ENCODE data around the gene FRAT1. TPM values are rescaled to one million over a fixed set of nuclear protein-coding genes. Genes with fewer than 3 reads are reported as not detected.

The FRAT1 gene
- total and polyA plus RNA-seq, 2 of the 4 experiments (the other 2 are of a cell fraction), result 0.54 to 0.89 TPM

DNA sequence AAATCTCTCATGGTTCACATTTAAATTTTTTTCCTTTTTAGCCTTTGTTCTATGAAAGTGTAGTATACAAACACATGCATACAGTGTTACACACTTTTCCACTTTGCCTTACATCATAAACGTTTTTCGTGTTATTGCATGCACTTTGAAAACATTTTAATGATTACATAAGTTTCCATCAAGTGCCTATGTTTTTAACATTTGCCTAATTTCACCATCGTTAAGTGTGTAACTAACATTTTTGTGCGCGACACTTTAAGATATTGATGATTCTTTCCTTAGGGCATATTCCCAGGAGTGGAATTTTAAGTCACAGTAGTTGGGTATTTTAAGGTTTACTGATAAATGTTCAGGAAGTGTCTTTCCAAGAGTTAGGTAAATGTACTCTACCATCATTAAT is 16.9 kb downstream of the FRAT1 start:
- Histone ChIP-seq H3K4ac (ENCODE audit: low read depth, low read length) (no peak overlapping the region), H3K9ac (ENCODE audit: low read depth, low read length) (no peak overlapping the region), H4K20me1 (ENCODE audit: insufficient read depth, low read length) (no peaks in the 10 kb centered on the region), H4K8ac (ENCODE audit: low read depth in 2 of 2, low read length in 2 of 2) (no peak overlapping the region), H3K18ac (ENCODE audit: low read depth, low read length) (no peak overlapping the region), H3K23ac (ENCODE audit: low read depth, low read length) (no peak overlapping the region), H3K9me1 (ENCODE audit: insufficient read depth, low read length) (no peaks in the 10 kb centered on the region), H3K14ac (replicated peaks; ENCODE audit: low read depth, low read length) (no peak overlapping the region), H4K5ac (ENCODE audit: low read depth, low read length) (no peak overlapping the region), H2BK120ac (ENCODE audit: low read depth, low read length) (no peak overlapping the region), H2AFZ (replicated peaks; ENCODE audit: low read length, poor library complexity) (no peak overlapping the region), H3K27me3 (ENCODE audit: control insufficient read depth, insufficient read depth, low read length) (peaks cover 22% of the 10 kb centered on the region), H3K9me3 (ENCODE audit: control insufficient read depth, insufficient read depth, low read length) (no peaks in the 10 kb centered on the region), H3K27ac (ENCODE audit: insufficient read depth, low read length) (no peak overlapping the region), H3K4me2 (ENCODE audit: low read depth, low read length) (no peak overlapping the region), H2BK15ac (ENCODE audit: low read depth, low read length) (no peak overlapping the region), H3K4me3 (ENCODE audit: insufficient read depth, low read depth, low read length) (no peak overlapping the region), H2BK20ac (ENCODE audit: low read depth, low read length) (no peak overlapping the region), H2BK5ac (ENCODE audit: low read depth, low read length, poor library complexity, severe bottlenecking) (no peak overlapping the region), H2AK5ac (ENCODE audit: low read depth, low read length) (no peak overlapping the region), H3K56ac (ENCODE audit: extremely low read depth, insufficient read depth, low read length) (no peak overlapping the region), H3K4me1 (ENCODE audit: control insufficient read depth, insufficient read depth, low read length) (peaks cover 11% of the 10 kb centered on the region), H3K36me3 (ENCODE audit: control insufficient read depth, insufficient read depth, low read length) (no peaks in the 10 kb centered on the region), H2AK9ac (replicated peaks; ENCODE audit: low read depth, low read length, poor library complexity) (no peak overlapping the region), H4K91ac (ENCODE audit: insufficient read depth, low read depth, low read length) (no peak overlapping the region), H3K79me1 (ENCODE audit: low read depth in 1 of 2, low read length in 2 of 2) (peaks cover 12 to 25% of the 10 kb centered on the region in 2 experiments)
- TF ChIP-seq NFE2L2 (IDR thresholded peaks at IDR 0.05; ENCODE audit: low read depth, low read length) (no peak), POLR2A (IDR thresholded peaks at IDR 0.05; ENCODE audit: low read depth, low read length) (no peak), MAFK (IDR thresholded peaks at IDR 0.05; ENCODE audit: low read depth, low read length) (no peak), ELK1 (IDR thresholded peaks at IDR 0.05; ENCODE audit: borderline replicate concordance, low read depth, low read length) (no peak), CHD1 (IDR thresholded peaks at IDR 0.05; ENCODE audit: low read depth, low read length) (no peak), BHLHE40 (IDR thresholded peaks at IDR 0.05; ENCODE audit: low read depth, low read length) (no peak), MAZ (IDR thresholded peaks at IDR 0.05; ENCODE audit: borderline replicate concordance, low read depth, low read length) (no peak), RCOR1 (IDR thresholded peaks at IDR 0.05; ENCODE audit: insufficient replicate concordance, low read length) (no peak), RFX5 (IDR thresholded peaks at IDR 0.05; ENCODE audit: low read depth, low read length) (no peak), FOS (IDR thresholded peaks at IDR 0.05; ENCODE audit: low read depth, low read length) (no peak), SMC3 (IDR thresholded peaks at IDR 0.05; ENCODE audit: low read depth, low read length) (no peak), CTCF (conservative IDR thresholded peaks at IDR 0.05; ENCODE audit: low read depth, low read length) (no peak), MXI1 (IDR thresholded peaks at IDR 0.05; ENCODE audit: borderline replicate concordance, low read depth, low read length) (no peak), CEBPB (IDR thresholded peaks at IDR 0.05; ENCODE audit: low read depth, low read length) (no peak), RAD21 (IDR thresholded peaks at IDR 0.05; ENCODE audit: low read length) (no peak)
- TF ChIP-seq, protein P1, sequence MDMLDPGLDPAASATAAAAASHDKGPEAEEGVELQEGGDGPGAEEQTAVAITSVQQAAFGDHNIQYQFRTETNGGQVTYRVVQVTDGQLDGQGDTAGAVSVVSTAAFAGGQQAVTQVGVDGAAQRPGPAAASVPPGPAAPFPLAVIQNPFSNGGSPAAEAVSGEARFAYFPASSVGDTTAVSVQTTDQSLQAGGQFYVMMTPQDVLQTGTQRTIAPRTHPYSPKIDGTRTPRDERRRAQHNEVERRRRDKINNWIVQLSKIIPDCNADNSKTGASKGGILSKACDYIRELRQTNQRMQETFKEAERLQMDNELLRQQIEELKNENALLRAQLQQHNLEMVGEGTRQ (IDR thresholded peaks at IDR 0.05; ENCODE audit: low read depth, low read length), result no peak
- DNase-seq, result no peak
- ChIA-PET CTCF (no interaction called here), POLR2A (ENCODE audit: unreplicated experiment) (no interaction called here)
- ATAC-seq (ENCODE audit: low read depth), result no peak
- dilution Hi-C loops (cut with HindIII; ENCODE audit: low sequenced_read_pairs, unreplicated experiment), result no loop called here
- intact Hi-C loops (cut with micrococcal nuclease), result no loop called here
- no CpG with 5 or more reads among the region's 5 CpGs for WGBS, 2 experiments (ENCODE audit: extremely low coverage in 2 of 2, insufficient read length in 1 of 2)
- in situ Hi-C loops (cut with MboI; ENCODE audit: low sequenced_read_pairs), result no loop called here
- BruUV-seq (replicated peaks), result no TSS peak

Measured in IMR-90 (cell line).